Measurements from ENCODE around the gene RASGEF1B.

GRCh38 chr4:81398379-81398778 lies 73.3 kb downstream of the RASGEF1B start:
- TF ChIP-seq CTCF (IDR thresholded peaks at IDR 0.05; ENCODE audit: insufficient read depth, low read depth, low read length) (no peak), EZH2 (IDR thresholded peaks at IDR 0.05; ENCODE audit: insufficient read depth, low read length) (no peak)
